ENCODE measurements around the gene ROR2. TPM values are rescaled to one million over a fixed set of nuclear protein-coding genes. Genes with fewer than 3 reads are reported as not detected.

ROR2 gene
- total RNA-seq, 1 donor from 2014 or later: 0.92 TPM

DNA sequence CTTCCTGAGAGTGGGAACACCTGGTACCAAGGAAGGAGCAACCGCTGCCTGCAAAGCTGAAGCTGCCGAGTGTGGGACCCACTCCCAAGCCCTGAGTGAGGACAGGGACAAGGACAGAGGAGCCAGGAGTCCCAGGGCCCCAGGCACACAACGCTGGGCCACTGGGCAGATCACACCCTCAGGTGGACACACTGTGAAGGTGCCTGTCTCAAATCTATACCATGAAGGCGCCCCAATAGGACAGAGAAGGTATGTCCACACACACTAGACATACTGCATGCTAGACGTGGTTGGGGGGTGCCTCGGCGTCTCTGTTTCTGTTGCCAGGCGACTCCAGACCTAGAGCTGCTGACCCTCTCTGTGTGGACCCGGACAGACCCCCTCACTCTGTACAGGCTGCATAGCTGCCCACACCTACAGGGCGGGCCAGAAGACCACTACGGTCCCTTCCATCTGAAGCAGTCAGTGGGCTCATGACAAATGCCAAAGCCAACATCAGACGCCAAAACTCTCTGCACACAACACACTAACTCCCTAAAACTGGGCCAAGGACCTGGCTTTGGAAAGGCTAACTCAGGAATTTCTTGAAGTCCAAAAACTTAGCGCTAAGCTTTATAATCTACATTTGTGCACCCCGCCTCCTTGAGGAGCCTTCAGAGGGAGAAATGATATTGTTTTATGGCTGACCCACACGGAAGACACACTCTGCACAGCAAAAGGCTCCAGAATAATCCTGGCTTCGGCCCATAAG, 60.7 kb downstream of the ROR2 start:
- ATAC-seq (no peak), DNase-seq (ENCODE audit: missing footprints) (no peak)
- intact Hi-C loops (cut with DNase I): no loop called here

DNA sequence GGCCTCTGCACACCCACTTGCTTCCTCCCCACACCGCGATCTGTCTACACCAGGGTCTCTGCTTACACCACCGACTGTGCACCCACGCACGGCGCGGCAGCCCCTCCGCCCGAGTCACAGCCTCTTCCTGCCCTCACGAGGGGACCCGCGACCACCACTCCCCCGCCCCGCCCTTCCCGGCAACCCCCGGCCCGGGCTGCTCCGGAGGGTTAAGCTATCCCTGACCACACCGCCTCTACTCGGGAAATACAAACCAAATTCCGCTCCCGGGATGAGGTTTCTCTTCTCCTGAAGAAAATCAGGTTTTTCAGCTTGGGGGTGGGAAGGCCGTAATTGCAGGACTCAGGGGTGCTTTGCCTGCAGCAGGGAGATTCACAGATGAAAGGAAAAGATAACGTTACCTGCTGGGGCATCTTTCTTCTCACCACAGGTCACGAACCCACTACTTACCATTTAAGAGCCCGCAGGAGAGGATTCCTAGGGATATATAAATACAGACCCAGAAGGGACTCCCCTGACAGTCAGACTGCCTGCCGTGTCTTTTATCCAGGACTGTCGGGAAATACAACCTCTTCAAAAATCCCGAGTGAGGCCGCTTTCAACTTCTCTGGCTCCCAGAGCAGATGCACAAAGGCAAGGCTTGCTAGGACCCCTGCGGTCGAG, 63.5 kb downstream of the ROR2 start:
- ATAC-seq (no peak), DNase-seq (ENCODE audit: missing footprints) (no peak)

DNA sequence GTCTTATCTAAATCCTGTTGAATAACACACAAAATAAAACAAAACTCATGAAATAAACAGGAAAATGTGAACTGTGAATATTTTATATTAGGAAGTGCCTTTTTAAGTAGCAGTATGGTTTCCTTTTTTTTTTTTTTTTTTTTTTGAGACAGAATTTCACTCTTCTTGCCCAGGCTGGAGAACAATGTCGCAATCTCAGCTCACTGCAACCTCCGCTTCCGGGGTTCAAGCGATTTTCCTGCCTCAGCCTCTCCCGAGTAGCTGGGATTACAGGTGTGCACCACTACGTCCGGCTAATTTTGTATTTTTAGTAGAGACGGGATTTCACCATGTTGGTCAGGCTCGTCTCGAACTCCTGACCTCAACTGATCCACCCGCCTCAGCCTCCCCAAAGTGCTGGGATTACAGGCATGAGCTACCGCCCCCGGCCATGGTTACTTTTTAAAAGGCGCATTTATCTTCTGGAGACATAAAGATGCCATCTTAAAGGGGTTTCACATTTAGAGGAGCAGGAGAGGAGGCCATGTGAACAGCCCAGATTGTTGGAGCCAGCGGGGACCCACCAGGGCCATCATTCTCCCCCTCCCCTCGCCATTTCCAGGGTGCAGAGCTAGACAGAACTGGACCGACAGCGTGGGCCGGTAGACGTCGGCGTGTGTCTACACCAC, 64.1 kb downstream of the ROR2 start:
- intact Hi-C loops (cut with DNase I): no loop called here
- no peak for ATAC-seq
- no peak for DNase-seq (ENCODE audit: missing footprints)

More for the DNA sequence above, 63.5 kb downstream of the ROR2 start:
- intact Hi-C loops (cut with DNase I): no loop called here

DNA sequence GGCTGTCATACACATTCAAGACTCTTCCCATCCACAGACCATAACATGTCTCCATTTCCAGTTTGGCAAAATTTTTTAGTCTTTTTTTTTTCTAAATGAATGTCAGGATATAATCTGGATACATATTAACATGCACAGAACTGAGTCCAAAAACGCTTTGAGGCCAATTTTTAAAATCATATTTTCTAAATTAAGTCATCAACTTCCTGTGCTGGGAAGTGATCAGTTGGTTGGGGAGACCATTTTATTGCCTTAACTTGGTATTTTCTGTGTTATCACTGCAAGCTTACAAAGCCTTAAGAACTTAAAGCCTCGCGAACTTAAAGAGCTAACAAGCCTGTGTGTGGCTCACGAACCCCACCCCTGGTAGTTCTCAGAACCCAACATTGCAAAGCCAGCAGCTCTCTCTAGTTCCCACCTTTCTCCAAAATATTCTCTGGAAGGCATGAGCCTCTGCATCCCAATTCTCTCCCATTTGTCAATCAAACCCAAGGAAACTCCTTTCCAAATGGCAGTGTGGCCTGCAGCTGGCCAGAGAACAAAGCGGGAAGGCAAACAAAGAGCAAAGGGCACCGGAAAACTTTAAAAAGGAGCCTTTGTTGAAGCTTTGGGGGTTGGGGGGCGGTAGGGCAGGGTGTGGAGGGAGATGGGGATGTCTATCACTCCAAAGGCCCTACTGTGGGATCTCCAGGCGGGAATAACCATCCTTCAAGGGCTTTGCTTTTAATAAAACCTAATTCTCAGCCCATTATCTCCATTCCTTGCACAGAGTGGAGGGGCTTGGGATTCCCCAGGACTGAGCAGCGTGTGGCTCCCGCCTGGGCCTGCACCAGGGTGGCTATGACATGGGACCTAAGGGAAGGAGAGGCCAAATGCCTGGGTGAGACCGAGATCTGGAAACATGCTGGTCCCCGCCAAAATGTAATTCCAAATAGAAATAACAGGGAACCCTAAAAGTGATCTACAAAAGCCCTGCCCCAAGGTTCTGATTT, 65.0 kb downstream of the ROR2 start:
- DNase-seq (ENCODE audit: missing footprints): no peak
- no peak for ATAC-seq
- intact Hi-C loops (cut with DNase I): no loop called here

- no peak for DNase-seq (ENCODE audit: missing footprints)
- intact Hi-C loops (cut with DNase I): no loop called here
- no peak for ATAC-seq
Observed at GRCh38 chr9:91884153-91884552, 65.9 kb downstream of the ROR2 start.

GRCh38 chr9:91883503-91883902, 66.5 kb downstream of the ROR2 start:
- ATAC-seq (no peak), DNase-seq (ENCODE audit: missing footprints) (no peak)
- intact Hi-C loops (cut with DNase I): no loop called here

GRCh38 chr9:91882627-91883026, 67.4 kb downstream of the ROR2 start:
- intact Hi-C loops (cut with DNase I): no loop called here
- ATAC-seq: no peak
- DNase-seq (ENCODE audit: missing footprints): no peak

- ATAC-seq: no peak
- DNase-seq (ENCODE audit: missing footprints): no peak
- intact Hi-C loops (cut with DNase I): no loop called here
Observed at GRCh38 chr9:91880378-91880972, 69.6 kb downstream of the ROR2 start.

- intact Hi-C loops (cut with DNase I): no loop called here
- no peak for ATAC-seq
- no peak for DNase-seq (ENCODE audit: missing footprints)
Observed at GRCh38 chr9:91879231-91879630, 70.8 kb downstream of the ROR2 start.

DNA sequence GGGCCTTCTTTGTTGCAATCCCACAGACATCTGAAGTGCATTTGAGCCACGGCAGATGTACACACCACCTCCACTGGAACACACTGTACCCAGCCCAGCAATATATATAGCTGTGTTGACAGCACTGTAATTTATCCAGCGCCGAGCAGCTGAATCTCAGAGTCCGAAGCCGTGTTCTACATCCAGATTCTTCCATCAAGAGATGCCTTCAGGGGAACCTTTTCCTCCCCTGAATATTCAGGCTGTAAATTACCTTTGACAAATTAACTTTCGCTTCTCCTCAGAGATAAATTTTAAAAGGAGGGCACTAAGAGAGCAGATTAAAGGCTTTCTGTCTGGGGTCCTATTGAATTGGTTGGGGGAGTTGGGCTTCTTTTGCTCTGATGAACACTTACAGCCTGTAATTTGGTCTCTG, 76.4 kb downstream of the ROR2 start:
- peak; percentile 90 for ATAC-seq
- DNase-seq (ENCODE audit: missing footprints): no peak
- intact Hi-C loops (cut with DNase I): no loop called here

- intact Hi-C loops (cut with DNase I): no loop called here
- ATAC-seq (no peak), DNase-seq (ENCODE audit: missing footprints) (no peak)
Observed at GRCh38 chr9:91868732-91869391, 81.2 kb downstream of the ROR2 start.

DNA sequence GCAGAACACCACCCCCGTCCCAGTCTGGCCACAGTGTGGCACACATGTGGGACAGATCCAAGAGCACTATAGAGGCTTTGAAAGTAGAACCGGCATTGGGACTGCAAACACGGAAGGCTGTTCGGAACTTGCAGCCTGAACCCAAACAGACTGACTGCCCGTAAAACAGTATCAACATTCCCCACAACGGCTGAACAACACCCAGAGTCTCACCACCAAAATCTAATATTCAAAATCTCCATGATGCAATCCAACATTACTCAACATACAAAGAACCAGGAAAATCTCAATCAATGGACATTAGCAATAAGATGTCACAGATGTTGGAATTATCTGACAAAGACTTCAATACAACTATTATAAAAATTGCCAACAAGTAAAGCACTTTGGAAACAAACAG, 82.3 kb downstream of the ROR2 start:
- intact Hi-C loops (cut with DNase I): no loop called here
- no peak for DNase-seq (ENCODE audit: missing footprints)

GRCh38 chr9:91865041-91865440, 85.0 kb downstream of the ROR2 start:
- DNase-seq (ENCODE audit: missing footprints): no peak
- intact Hi-C loops (cut with DNase I): no loop called here
- ATAC-seq: peak; percentile 23

More for the DNA sequence above, 82.3 kb downstream of the ROR2 start:
- ATAC-seq: no peak

DNA sequence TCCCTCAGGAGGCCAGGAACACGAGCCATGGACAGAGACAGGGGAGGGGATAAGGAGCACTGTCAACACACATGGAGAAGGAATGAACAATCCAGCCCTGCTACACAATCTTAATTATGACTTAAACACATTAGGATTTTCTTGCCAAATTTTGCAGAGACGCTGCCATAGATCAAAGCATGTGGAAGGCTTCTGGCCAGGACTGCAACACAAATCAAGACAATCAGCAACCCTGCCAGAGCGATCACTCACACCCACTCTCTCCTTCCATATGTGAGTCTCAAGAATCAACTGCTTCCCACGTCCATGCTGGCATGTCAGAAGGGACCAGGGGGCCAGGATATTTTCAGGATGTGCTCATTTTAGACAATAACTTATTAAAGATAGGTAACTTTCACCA, 85.6 kb downstream of the ROR2 start:
- ATAC-seq: no peak
- DNase-seq (ENCODE audit: missing footprints): no peak
- intact Hi-C loops (cut with DNase I): no loop called here

DNA sequence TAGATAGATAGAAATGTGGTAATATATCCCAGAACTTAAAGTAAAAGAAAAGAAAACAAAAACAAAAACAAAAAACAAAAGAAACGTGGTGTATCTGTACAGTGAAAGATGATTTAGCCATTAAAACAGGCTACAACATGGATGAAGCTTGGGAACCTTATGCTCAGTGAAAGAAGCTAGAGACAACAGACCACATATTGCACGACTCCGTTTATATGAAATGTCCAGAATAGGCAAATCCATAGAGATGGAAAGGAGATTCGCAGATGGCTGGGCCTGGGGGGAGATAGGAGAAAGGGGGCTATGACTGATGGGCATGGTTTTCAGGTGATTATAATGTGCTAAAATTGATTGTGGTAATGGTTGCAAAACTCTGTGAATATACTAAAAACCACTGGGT, 86.6 kb downstream of the ROR2 start:
- DNase-seq (ENCODE audit: missing footprints) (no peak), ATAC-seq (no peak)
- intact Hi-C loops (cut with DNase I): no loop called here

GRCh38 chr9:91858213-91859030, 91.6 kb downstream of the ROR2 start:
- ATAC-seq (no peak), DNase-seq (ENCODE audit: missing footprints) (no peak)
- intact Hi-C loops (cut with DNase I): no loop called here

All from Right ventricle myocardium inferior (tissue), 1 donor.